ENCODE results near the gene FHAD1. TPM values are rescaled to one million over a fixed set of nuclear protein-coding genes. Genes with fewer than 3 reads are reported as not detected.
A peak's percentile ranks its signal among the peaks of the same experiment; 100 is the strongest.

FHAD1 gene
- total RNA-seq, 1 donor from 2014 or later, result not detected

DNA sequence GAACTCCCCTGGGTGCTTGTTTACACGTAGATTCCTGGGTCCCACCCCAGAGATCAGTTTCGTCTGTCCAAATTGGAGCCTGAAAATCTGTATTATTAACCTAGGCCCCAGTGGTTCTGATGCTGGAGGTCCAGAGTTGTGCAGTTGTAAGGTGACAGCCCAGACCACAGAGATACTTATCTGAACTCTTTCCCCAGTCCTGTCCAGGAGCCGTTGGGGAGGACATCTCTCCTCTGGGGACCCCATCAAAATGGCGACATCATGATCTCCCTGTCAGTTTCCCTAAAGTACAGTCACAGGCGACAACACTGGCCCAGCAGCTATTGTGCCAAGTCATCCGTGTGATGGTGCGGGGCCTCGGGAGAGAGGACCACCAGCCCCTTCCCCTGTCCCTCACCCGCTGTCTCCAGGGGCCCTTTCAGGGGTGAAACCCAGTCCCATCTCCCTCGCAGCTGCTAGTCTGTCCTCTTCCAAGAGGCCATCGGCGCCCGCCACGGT, 161.9 kb downstream of the FHAD1 start:
- Mint-ChIP-seq H3K4me3 (peak overlapping the region; percentile 96), H3K36me3 (ENCODE audit: low read depth) (peaks cover 14% of the 10 kb centered on the region), H3K9me3 (no peaks in the 10 kb centered on the region), H3K4me1 (ENCODE audit: low read depth) (peaks cover 41% of the 10 kb centered on the region), H3K27me3 (ENCODE audit: insufficient read depth) (peaks cover 31% of the 10 kb centered on the region), H3K27ac (peak overlapping the region; percentile 94)
- intact Hi-C loops (cut with micrococcal nuclease), result loop anchor here (1.0 to 2.0 kb wide), 4 partner anchors 8 to 115 kb away; partner anchors contain the start of gene CASP9
- no peak for DNase-seq (ENCODE audit: low spot score)

GRCh38 chr1:15409388-15410222, 162.6 kb downstream of the FHAD1 start, which contains the start of gene EFHD2:
TSS of gene EFHD2 (plus strand) at chr1:15409888. CDS start at chr1:15409972, 84 bp downstream.
- Mint-ChIP-seq H3K4me3 (peak within 1 kb of the TSS; percentile 96), H3K27me3 (ENCODE audit: insufficient read depth) (peaks cover 29% of the 10 kb centered on the region)
- intact Hi-C loops (cut with micrococcal nuclease), result loop anchor here (1.0 to 10.0 kb wide), 5 partner anchors 8 to 435 kb away; partner anchors contain the start of genes CASP9 and SPEN

DNA sequence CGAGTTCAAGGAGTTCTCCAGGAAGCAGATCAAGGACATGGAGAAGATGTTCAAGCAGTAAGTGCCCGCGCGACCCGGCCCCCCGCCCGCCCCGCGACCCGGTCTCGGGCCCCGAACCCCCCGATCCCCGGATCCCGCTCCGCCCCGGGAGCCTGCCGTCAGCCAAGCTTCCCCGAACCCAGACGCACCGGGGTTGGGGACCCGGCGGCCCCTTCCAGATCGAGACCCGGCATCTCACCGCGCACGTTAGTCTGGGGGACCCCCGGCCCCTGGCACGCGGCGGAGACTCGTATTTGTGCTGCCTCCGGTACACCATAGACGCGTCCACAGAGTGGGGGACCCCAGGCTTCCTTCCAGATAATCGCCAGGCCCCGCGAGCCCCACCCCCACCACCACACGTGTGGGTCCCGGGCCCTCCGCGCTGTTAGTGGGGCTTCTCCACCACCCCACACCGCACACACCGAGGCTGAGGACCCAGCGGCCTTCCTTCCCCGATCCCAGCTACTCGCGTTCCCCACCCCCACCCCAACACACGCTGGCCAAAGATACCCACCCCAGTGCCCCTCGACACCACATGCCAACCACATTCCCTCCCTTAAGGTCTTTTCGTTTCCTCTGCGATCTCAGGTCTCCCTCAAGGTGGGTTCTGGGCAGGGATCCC, 163.3 kb downstream of the FHAD1 start:
- peaks cover 25% of the 10 kb centered on the region for H3K27me3 Mint-ChIP-seq (ENCODE audit: insufficient read depth)
- intact Hi-C loops (cut with micrococcal nuclease), result loop anchor here (10.0 kb wide), 1 partner anchor 434 kb away; the partner anchor contains the start of gene SPEN
- no peaks in the 10 kb centered on the region for H3K9me3 Mint-ChIP-seq
- H3K4me3 Mint-ChIP-seq, result peak overlapping the region; percentile 96
- H3K4me1 Mint-ChIP-seq (ENCODE audit: low read depth), result peaks cover 55% of the 10 kb centered on the region
- H3K36me3 Mint-ChIP-seq (ENCODE audit: low read depth), result peaks cover 27% of the 10 kb centered on the region
- DNase-seq (ENCODE audit: low spot score), result no peak
- H3K27ac Mint-ChIP-seq, result peak overlapping the region; percentile 92

More at GRCh38 chr1:15409388-15410222, 162.6 kb downstream of the FHAD1 start, which contains the start of gene EFHD2:
- Mint-ChIP-seq H3K9me3 (no peaks in the 10 kb centered on the region), H3K36me3 (ENCODE audit: low read depth) (peaks cover 20% of the 10 kb centered on the region), H3K4me1 (ENCODE audit: low read depth) (peaks cover 47% of the 10 kb centered on the region), H3K27ac (peak within 1 kb of the TSS; percentile 94)
- peak; percentile 83 for DNase-seq (ENCODE audit: low spot score)

GRCh38 chr1:15410884-15411245, 163.8 kb downstream of the FHAD1 start:
- peaks cover 29% of the 10 kb centered on the region for H3K36me3 Mint-ChIP-seq (ENCODE audit: low read depth)
- H3K27ac Mint-ChIP-seq, result peak overlapping the region; percentile 92
- peaks cover 60% of the 10 kb centered on the region for H3K4me1 Mint-ChIP-seq (ENCODE audit: low read depth)
- H3K9me3 Mint-ChIP-seq, result no peaks in the 10 kb centered on the region
- peak overlapping the region; percentile 96 for H3K4me3 Mint-ChIP-seq
- DNase-seq (ENCODE audit: low spot score), result no peak
- intact Hi-C loops (cut with micrococcal nuclease), result loop anchor here (10.0 kb wide), 1 partner anchor 434 kb away; the partner anchor contains the start of gene SPEN
- peaks cover 23% of the 10 kb centered on the region for H3K27me3 Mint-ChIP-seq (ENCODE audit: insufficient read depth)

- no peaks in the 10 kb centered on the region for H3K9me3 Mint-ChIP-seq
- H3K4me1 Mint-ChIP-seq (ENCODE audit: low read depth), result peaks cover 68% of the 10 kb centered on the region
- peaks cover 29% of the 10 kb centered on the region for H3K36me3 Mint-ChIP-seq (ENCODE audit: low read depth)
- intact Hi-C loops (cut with micrococcal nuclease), result loop anchor here (10.0 kb wide), 1 partner anchor 433 kb away; the partner anchor contains the start of gene SPEN
- peaks cover 22% of the 10 kb centered on the region for H3K27me3 Mint-ChIP-seq (ENCODE audit: insufficient read depth)
- peak; percentile 37 for DNase-seq (ENCODE audit: low spot score)
- peak overlapping the region; percentile 96 for H3K4me3 Mint-ChIP-seq
- H3K27ac Mint-ChIP-seq, result peak overlapping the region; percentile 82
Observed at GRCh38 chr1:15411593-15412137, 164.6 kb downstream of the FHAD1 start.

DNA sequence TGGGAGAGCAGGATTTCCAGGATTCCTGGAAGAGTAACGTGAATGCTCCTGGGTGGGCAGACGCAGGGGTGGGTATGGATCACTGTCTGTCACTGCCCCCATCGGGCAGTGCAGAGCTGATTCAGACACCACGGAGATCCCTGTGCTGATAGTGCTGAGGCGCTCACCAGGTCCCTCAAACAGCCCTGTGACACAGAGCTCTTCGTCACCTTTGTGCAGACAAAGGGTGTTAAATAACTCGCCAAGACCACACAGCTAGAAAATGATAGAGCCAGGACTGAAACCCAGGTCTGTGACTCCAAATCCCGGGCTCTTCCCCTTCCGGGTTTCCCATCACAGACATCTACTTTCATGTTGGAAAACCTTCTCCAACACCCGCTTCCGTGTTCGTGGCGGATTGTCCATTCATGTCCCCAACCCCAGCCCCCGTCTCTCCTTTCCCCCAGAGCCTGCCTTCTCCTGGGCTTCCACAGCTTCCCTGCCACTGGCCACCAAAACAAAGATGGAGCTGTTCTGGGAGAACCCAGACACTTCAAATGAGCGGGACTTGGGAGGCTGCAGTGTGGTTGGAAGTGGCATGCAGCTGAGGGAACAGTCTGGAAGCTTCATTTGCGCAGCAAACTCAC, 165.3 kb downstream of the FHAD1 start:
- H3K4me3 Mint-ChIP-seq, result peak overlapping the region; percentile 96
- H3K4me1 Mint-ChIP-seq (ENCODE audit: low read depth), result peaks cover 68% of the 10 kb centered on the region
- peak; percentile 10 for DNase-seq (ENCODE audit: low spot score)
- H3K36me3 Mint-ChIP-seq (ENCODE audit: low read depth), result peaks cover 29% of the 10 kb centered on the region
- H3K27me3 Mint-ChIP-seq (ENCODE audit: insufficient read depth), result peaks cover 16% of the 10 kb centered on the region
- peak overlapping the region; percentile 82 for H3K27ac Mint-ChIP-seq
- intact Hi-C loops (cut with micrococcal nuclease), result loop anchor here (10.0 kb wide), 1 partner anchor 433 kb away; the partner anchor contains the start of gene SPEN
- H3K9me3 Mint-ChIP-seq, result no peaks in the 10 kb centered on the region

DNA sequence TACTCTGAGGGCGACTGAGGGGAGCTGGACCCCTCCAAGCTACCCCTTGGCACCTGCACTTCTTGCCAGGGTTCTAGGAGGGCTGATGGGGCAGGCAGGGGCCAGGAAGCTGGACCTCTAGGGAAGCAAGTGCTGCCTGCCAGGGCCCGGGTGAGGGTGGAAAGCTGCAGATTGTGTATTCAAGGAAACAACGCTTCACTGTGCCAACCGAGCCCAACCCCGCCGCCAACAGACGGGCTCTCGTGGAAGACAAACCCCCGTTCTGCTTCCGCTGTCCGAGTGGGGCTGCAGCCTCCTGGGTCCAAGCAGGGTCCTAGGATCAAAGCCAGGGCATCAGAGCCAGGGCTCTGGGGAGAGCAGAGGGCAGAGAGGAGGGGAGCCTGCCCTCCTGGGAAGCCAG, 165.8 kb downstream of the FHAD1 start:
- Mint-ChIP-seq H3K27me3 (ENCODE audit: insufficient read depth) (peaks cover 12% of the 10 kb centered on the region), H3K36me3 (ENCODE audit: low read depth) (peaks cover 29% of the 10 kb centered on the region), H3K9me3 (no peaks in the 10 kb centered on the region), H3K27ac (peak overlapping the region; percentile 82), H3K4me3 (peak overlapping the region; percentile 96), H3K4me1 (ENCODE audit: low read depth) (peaks cover 74% of the 10 kb centered on the region)
- no peak for DNase-seq (ENCODE audit: low spot score)
- intact Hi-C loops (cut with micrococcal nuclease), result loop anchor here (10.0 kb wide), 1 partner anchor 432 kb away; the partner anchor contains the start of gene SPEN

- no peak for DNase-seq (ENCODE audit: low spot score)
- Mint-ChIP-seq H3K27me3 (ENCODE audit: insufficient read depth) (peaks cover 5% of the 10 kb centered on the region), H3K4me1 (ENCODE audit: low read depth) (peaks cover 78% of the 10 kb centered on the region), H3K36me3 (ENCODE audit: low read depth) (peaks cover 30% of the 10 kb centered on the region), H3K27ac (no peak overlapping the region), H3K9me3 (no peaks in the 10 kb centered on the region), H3K4me3 (peak overlapping the region; percentile 49)
- intact Hi-C loops (cut with micrococcal nuclease), result loop anchor here (10.0 kb wide), 1 partner anchor 431 kb away; the partner anchor contains the start of gene SPEN
Observed at GRCh38 chr1:15413563-15414444, 166.8 kb downstream of the FHAD1 start.

- no peak overlapping the region for H3K4me3 Mint-ChIP-seq
- peaks cover 29% of the 10 kb centered on the region for H3K36me3 Mint-ChIP-seq (ENCODE audit: low read depth)
- H3K27ac Mint-ChIP-seq, result no peak overlapping the region
- no peaks in the 10 kb centered on the region for H3K9me3 Mint-ChIP-seq
- intact Hi-C loops (cut with micrococcal nuclease), result loop anchor here (10.0 kb wide), 1 partner anchor 430 kb away; the partner anchor contains the start of gene SPEN
- H3K4me1 Mint-ChIP-seq (ENCODE audit: low read depth), result peaks cover 75% of the 10 kb centered on the region
- DNase-seq (ENCODE audit: low spot score), result no peak
- H3K27me3 Mint-ChIP-seq (ENCODE audit: insufficient read depth), result no peaks in the 10 kb centered on the region
Observed at GRCh38 chr1:15414445-15414983, 167.5 kb downstream of the FHAD1 start.

GRCh38 chr1:15417059-15417934, 170.3 kb downstream of the FHAD1 start:
- Mint-ChIP-seq H3K36me3 (ENCODE audit: low read depth) (peaks cover 35% of the 10 kb centered on the region), H3K9me3 (no peaks in the 10 kb centered on the region), H3K4me3 (peak overlapping the region; percentile 62), H3K27me3 (ENCODE audit: insufficient read depth) (no peaks in the 10 kb centered on the region), H3K27ac (peak overlapping the region; percentile 84), H3K4me1 (ENCODE audit: low read depth) (peaks cover 67% of the 10 kb centered on the region)
- DNase-seq (ENCODE audit: low spot score), result peak; percentile 64
- intact Hi-C loops (cut with micrococcal nuclease), result loop anchor here (1.0 to 10.0 kb wide), 5 partner anchors 8 to 1635 kb away; partner anchors contain the start of genes EFHD2, SDHB and SPEN

Data from activated T-helper 1 cell treated with anti-CD3 and anti-CD28 coated beads, Interleukin-12 subunit alpha, Interleukin-12 subunit beta, Interleukin-2, Interleukin-4 antibody, amounts not matched to agents 30 ng/mL and 10 ng/mL and 1 ng/mL, durations not matched to agents 14 hours and 24 hours and 36 hours (primary cell).